HepG2 (cell line): ENCODE measurements around the gene ESYT1. TPM values are rescaled to one million over a fixed set of nuclear protein-coding genes. Genes with fewer than 3 reads are reported as not detected.

ENCODE experiments used
- CENPX ChIP-seq: sonication (generic); formaldehyde crosslinking; IDR thresholded peaks from 2 replicates; pipeline ENCODE4 v1.9.0; 2021; ENCODE audit warnings: mild to moderate bottlenecking, missing genetic modification reagents, moderate library complexity
- EZH2 ChIP-seq: conservative IDR thresholded peaks from 2 replicates; pipeline ENCODE4 v1.6.1; 2012; ENCODE audit warnings: mild to moderate bottlenecking, low read depth, low read length, moderate library complexity
- FOXJ3 ChIP-seq: sonication (generic); formaldehyde crosslinking; IDR thresholded peaks from 2 replicates; pipeline ENCODE4 v1.4.0; 2020; ENCODE audit warnings: missing genetic modification reagents, mild to moderate bottlenecking, borderline replicate concordance
- HIVEP1 ChIP-seq: sonication (generic); formaldehyde crosslinking; IDR thresholded peaks from 2 replicates; pipeline ENCODE4 v1.4.0; 2020; ENCODE audit warnings: mild to moderate bottlenecking, missing genetic modification reagents
- MEIS2 ChIP-seq: sonication (generic); formaldehyde crosslinking; IDR thresholded peaks from 2 replicates; pipeline ENCODE4 v1.9.0; 2021; ENCODE audit warnings: mild to moderate bottlenecking, missing genetic modification reagents
- PAWR ChIP-seq: sonication (generic); formaldehyde crosslinking; IDR thresholded peaks from 2 replicates; pipeline ENCODE4 v1.4.0; 2020; ENCODE audit warnings: missing genetic modification reagents, mild to moderate bottlenecking, borderline replicate concordance
- ZMYM3 ChIP-seq: sonication (generic); formaldehyde crosslinking; IDR thresholded peaks from 2 replicates; pipeline ENCODE4 v1.5.1; 2020; ENCODE audit warnings: mild to moderate bottlenecking, missing genetic modification reagents
- ZNF234 ChIP-seq: sonication (generic); formaldehyde crosslinking; conservative IDR thresholded peaks from 2 replicates; pipeline ENCODE4 v1.5.1; 2020; ENCODE audit warnings: mild to moderate bottlenecking, missing genetic modification reagents
- ZNF761 ChIP-seq: sonication (generic); formaldehyde crosslinking; conservative IDR thresholded peaks from 2 replicates; pipeline ENCODE4 v1.4.0; 2020; ENCODE audit warnings: mild to moderate bottlenecking, missing genetic modification reagents
- ZNF883 ChIP-seq: sonication (generic); formaldehyde crosslinking; IDR thresholded peaks from 2 replicates; pipeline ENCODE4 v1.5.1; 2020; ENCODE audit warnings: mild to moderate bottlenecking, missing genetic modification reagents; ENCODE audit errors: not compliant biosample characterization
- polyA plus RNA-seq, 8 experiments: library from polyadenylated mRNA; depleted of rRNA in 3 of 8; stranded (reverse) in 7 of 8; unstranded in 1 of 8; fragments of >200 nt; fragmentation: Illumina TruSeq in 4 of 8; extraction: Trizol in 4 of 8; gene quantifications; 2 replicates each; pipeline versions ENCODE4 v1.2.1 to v1.2.3, GENCODE V29; 2011 to 2016; ENCODE audit warnings: low read depth in 4 of 8, missing spikeins in 1 of 8, mixed read lengths in 1 of 8; ENCODE audit not compliant: insufficient read depth in 1 of 8
- total RNA-seq, 5 experiments: library from RNA; depleted of rRNA; stranded (reverse); fragments of >200 nt; fragmentation: Illumina TruSeq; extraction: Trizol; gene quantifications; 2 replicates each; pipeline ENCODE4 v1.2.3, GENCODE V29; 2016; ENCODE audit warnings: low read depth in 1 of 5
- TF ChIP-seq, protein P1 (sequence below): sonication (generic); formaldehyde crosslinking; IDR thresholded peaks from 2 replicates; pipeline ENCODE4 v1.4.0; 2020; ENCODE audit warnings: missing genetic modification reagents
- TF ChIP-seq, protein P2 (sequence below): sonication (generic); formaldehyde crosslinking; IDR thresholded peaks from 2 replicates; pipeline ENCODE4 v1.4.0; 2020; ENCODE audit warnings: mild to moderate bottlenecking, missing genetic modification reagents
- TF ChIP-seq, protein P3 (sequence below): sonication (generic); formaldehyde crosslinking; IDR thresholded peaks from 2 replicates; pipeline ENCODE4 v1.4.0; 2020; ENCODE audit warnings: mild to moderate bottlenecking, missing genetic modification reagents

The ESYT1 gene
- total and polyA plus RNA-seq, 2 of the 13 experiments (the other 11 are each of a cell fraction or from before 2014, with no cell fraction given) = 66.9 to 71.0 TPM

DNA sequence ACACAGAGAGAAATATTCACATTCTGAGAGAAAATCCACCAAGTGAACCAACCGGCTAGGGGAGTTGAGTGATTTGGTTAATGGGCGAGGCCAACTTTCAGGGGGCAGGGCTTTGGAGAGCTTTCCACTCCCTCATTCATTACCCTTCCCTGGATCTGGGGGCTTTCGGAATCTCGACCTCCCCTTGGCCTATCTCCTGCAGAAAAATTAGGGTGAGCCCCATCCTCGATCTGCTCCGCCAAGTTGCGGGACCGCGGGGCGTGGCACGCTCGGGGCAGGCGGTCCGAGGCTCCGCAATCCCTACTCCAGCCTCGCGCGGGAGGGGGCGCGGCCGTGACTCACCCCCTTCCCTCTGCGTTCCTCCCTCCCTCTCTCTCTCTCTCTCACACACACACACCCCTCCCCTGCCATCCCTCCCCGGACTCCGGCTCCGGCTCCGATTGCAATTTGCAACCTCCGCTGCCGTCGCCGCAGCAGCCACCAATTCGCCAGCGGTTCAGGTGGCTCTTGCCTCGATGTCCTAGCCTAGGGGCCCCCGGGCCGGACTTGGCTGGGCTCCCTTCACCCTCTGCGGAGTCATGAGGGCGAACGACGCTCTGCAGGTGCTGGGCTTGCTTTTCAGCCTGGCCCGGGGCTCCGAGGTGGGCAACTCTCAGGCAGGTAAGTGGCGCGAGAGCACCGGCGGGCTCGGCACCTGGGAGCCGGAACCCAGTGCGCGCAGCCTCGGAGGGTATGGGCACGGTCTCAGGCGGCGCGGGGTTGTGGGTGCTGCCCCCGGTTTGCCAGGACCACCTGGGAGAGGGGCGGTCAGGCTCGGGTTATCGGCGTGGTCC lies 48.1 kb upstream of the ESYT1 start, which contains the start of gene ERBB3 (continued):
- TF ChIP-seq, protein P1, sequence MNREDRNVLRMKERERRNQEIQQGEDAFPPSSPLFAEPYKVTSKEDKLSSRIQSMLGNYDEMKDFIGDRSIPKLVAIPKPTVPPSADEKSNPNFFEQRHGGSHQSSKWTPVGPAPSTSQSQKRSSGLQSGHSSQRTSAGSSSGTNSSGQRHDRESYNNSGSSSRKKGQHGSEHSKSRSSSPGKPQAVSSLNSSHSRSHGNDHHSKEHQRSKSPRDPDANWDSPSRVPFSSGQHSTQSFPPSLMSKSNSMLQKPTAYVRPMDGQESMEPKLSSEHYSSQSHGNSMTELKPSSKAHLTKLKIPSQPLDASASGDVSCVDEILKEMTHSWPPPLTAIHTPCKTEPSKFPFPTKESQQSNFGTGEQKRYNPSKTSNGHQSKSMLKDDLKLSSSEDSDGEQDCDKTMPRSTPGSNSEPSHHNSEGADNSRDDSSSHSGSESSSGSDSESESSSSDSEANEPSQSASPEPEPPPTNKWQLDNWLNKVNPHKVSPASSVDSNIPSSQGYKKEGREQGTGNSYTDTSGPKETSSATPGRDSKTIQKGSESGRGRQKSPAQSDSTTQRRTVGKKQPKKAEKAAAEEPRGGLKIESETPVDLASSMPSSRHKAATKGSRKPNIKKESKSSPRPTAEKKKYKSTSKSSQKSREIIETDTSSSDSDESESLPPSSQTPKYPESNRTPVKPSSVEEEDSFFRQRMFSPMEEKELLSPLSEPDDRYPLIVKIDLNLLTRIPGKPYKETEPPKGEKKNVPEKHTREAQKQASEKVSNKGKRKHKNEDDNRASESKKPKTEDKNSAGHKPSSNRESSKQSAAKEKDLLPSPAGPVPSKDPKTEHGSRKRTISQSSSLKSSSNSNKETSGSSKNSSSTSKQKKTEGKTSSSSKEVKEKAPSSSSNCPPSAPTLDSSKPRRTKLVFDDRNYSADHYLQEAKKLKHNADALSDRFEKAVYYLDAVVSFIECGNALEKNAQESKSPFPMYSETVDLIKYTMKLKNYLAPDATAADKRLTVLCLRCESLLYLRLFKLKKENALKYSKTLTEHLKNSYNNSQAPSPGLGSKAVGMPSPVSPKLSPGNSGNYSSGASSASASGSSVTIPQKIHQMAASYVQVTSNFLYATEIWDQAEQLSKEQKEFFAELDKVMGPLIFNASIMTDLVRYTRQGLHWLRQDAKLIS (CRISPR knock-in tag) = peak; percentile 87
- TF ChIP-seq FOXJ3 (CRISPR knock-in tag) = no peak; the same call in 1 of the 2 replicates
- TF ChIP-seq HIVEP1 = no peak
- no peak for TF ChIP-seq EZH2
- TF ChIP-seq CENPX = no peak
- TF ChIP-seq, protein P2, sequence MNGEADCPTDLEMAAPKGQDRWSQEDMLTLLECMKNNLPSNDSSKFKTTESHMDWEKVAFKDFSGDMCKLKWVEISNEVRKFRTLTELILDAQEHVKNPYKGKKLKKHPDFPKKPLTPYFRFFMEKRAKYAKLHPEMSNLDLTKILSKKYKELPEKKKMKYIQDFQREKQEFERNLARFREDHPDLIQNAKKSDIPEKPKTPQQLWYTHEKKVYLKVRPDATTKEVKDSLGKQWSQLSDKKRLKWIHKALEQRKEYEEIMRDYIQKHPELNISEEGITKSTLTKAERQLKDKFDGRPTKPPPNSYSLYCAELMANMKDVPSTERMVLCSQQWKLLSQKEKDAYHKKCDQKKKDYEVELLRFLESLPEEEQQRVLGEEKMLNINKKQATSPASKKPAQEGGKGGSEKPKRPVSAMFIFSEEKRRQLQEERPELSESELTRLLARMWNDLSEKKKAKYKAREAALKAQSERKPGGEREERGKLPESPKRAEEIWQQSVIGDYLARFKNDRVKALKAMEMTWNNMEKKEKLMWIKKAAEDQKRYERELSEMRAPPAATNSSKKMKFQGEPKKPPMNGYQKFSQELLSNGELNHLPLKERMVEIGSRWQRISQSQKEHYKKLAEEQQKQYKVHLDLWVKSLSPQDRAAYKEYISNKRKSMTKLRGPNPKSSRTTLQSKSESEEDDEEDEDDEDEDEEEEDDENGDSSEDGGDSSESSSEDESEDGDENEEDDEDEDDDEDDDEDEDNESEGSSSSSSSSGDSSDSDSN = peak; percentile 85
- TF ChIP-seq, protein P3, sequence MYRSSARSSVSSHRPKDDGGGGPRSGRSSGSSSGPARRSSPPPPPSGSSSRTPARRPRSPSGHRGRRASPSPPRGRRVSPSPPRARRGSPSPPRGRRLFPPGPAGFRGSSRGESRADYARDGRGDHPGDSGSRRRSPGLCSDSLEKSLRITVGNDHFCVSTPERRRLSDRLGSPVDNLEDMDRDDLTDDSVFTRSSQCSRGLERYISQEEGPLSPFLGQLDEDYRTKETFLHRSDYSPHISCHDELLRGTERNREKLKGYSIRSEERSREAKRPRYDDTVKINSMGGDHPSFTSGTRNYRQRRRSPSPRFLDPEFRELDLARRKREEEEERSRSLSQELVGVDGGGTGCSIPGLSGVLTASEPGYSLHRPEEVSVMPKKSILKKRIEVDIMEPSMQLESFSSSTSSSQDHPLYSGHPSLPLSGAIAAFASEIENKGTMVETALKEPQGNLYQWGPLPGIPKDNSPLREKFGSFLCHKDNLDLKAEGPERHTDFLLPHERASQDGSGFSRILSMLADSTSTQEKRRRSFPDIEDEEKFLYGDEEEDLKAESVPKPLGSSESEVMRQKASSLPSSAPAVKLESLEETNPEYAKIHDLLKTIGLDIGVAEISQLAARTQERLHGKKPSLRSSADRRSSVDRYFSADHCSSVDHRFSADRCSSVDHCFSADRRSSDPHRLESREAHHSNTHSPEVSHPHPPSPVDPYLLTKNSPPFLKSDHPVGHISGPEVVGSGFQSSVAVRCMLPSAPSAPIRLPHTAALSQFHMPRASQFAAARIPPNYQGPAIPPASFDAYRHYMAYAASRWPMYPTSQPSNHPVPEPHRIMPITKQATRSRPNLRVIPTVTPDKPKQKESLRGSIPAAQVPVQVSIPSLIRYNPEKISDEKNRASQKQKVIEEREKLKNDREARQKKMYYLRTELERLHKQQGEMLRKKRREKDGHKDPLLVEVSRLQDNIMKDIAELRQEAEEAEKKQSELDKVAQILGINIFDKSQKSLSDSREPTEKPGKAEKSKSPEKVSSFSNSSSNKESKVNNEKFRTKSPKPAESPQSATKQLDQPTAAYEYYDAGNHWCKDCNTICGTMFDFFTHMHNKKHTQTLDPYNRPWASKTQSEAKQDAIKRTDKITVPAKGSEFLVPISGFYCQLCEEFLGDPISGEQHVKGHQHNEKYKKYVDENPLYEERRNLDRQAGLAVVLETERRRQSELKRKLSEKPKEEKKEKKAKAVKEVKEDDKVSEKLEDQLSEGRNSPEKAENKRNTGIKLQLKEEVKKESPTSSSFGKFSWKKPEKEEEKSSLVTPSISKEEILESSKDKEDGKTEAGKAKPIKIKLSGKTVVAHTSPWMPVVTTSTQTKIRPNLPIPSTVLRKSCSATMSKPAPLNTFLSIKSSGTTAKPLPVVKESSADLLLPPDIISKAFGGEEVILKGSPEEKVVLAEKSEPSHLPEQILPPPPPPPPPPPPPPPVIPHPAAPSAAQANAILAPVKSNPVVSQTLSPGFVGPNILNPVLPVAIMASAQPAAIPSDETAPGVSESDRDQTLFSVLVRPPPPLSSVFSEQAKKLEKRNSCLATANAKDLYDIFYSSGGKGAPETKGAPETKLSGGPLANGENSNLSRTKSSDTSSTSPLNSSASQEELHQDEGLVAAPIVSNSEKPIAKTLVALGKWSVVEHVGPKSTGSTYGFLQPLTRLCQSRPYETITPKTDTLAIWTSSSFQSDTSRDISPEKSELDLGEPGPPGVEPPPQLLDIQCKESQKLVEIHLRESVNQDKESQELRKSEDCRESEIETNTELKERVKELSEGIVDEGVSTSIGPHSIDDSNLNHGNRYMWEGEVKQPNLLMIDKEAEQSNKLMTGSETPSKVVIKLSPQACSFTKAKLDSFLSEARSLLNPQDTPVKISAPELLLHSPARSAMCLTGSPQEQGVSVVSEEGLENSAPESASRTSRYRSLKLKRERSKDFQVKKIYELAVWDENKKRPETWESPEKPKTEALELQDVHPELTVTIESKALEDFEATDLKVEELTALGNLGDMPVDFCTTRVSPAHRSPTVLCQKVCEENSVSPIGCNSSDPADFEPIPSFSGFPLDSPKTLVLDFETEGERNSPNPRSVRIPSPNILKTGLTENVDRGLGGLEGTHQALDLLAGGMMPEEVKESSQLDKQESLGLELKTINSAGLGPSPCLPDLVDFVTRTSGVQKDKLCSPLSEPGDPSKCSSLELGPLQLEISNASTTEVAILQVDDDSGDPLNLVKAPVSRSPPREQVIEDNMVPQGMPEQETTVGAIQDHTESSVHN = no peak
- TF ChIP-seq PAWR = no peak
- no peak for TF ChIP-seq ZNF883 (CRISPR knock-in tag)
- peak; percentile 42; the same call in 1 of the 2 replicates for TF ChIP-seq ZMYM3 (CRISPR knock-in tag)
- peak; percentile 91; the same call in 1 of the 2 replicates for TF ChIP-seq ZNF234 (CRISPR knock-in tag)
- no peak; the same call in 1 of the 2 replicates for TF ChIP-seq MEIS2 (CRISPR knock-in tag)
- no peak for TF ChIP-seq ZNF761 (CRISPR knock-in tag)
